ENCODE measurements around the gene WDR64.

DNA sequence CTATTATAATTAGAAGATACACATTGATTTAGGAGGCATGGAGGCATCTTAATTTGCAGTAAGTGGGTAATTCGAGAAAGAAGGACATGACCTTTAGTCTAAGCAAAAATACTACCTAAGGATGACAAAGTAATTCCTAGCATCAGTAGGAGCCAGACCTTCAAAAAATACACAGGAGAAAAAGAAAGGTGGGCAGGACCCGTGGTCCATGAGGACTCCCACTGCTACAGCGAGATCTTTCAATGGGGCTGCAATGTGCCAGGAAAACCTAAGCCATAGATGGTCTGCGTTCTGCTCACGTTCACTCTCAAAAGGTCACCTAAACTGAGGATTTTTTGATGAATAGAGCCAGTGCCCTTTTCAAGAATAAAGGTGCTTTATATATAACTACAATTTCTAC is 185.3 kb downstream of the WDR64 start:
- TF ChIP-seq CTCF (IDR thresholded peaks at IDR 0.05) (no peak), POLR2A (IDR thresholded peaks at IDR 0.05) (no peak)
